Hepatocyte (in vitro differentiated cells): Measurements from ENCODE around the gene ZBTB32. TPM values are rescaled to one million over a fixed set of nuclear protein-coding genes. Genes with fewer than 3 reads are reported as not detected.

Experiments
- DNase-seq: peaks from one replicate; pipeline ENCODE4 v3.0.0-alpha.2; 2016; ENCODE audit warnings: low spot score
- H2AFZ ChIP-seq: fragments of 200-600 bp; sonication (generic); 2 replicates; pipeline ENCODE4 v1.6.0; 2016; ENCODE audit warnings: antibody characterized with exemption, mild to moderate bottlenecking
- H3K27ac ChIP-seq: fragments of 200-600 bp; sonication (generic); 2 replicates; pipeline ENCODE4 v1.5.1; 2016; ENCODE audit warnings: mild to moderate bottlenecking
- H3K27me3 ChIP-seq: fragments of 200-600 bp; sonication (generic); 2 replicates; pipeline ENCODE4 v1.6.1; 2016
- H3K36me3 ChIP-seq: fragments of 200-600 bp; sonication (generic); replicated peaks from 2 replicates; pipeline ENCODE4 v1.5.1; 2016; ENCODE audit warnings: low read depth; ENCODE audit not compliant: insufficient read depth
- H3K4me1 ChIP-seq: fragments of 200-600 bp; sonication (generic); 2 replicates; pipeline ENCODE4 v1.5.1; 2016; ENCODE audit warnings: mild to moderate bottlenecking, moderate library complexity; ENCODE audit not compliant: insufficient read depth
- H3K4me2 ChIP-seq: fragments of 200-600 bp; sonication (generic); 2 replicates; pipeline ENCODE4 v1.6.0; 2016
- H3K4me3 ChIP-seq: fragments of 200-600 bp; sonication (generic); 2 replicates; pipeline ENCODE4 v1.5.1; 2016; ENCODE audit warnings: mild to moderate bottlenecking
- H3K79me2 ChIP-seq: fragments of 200-600 bp; sonication (generic); 2 replicates; pipeline ENCODE4 v1.6.0; 2017; ENCODE audit warnings: mild to moderate bottlenecking
- H3K9me2 ChIP-seq: fragments of 200-600 bp; sonication (generic); replicated peaks from 2 replicates; pipeline ENCODE4 v1.6.0; 2017; ENCODE audit warnings: mild to moderate bottlenecking; ENCODE audit not compliant: insufficient read depth
- H3K9me3 ChIP-seq: fragments of 200-600 bp; sonication (generic); 2 replicates; pipeline ENCODE4 v1.5.1; 2016; ENCODE audit warnings: low read depth, mild to moderate bottlenecking
- H4K20me1 ChIP-seq: fragments of 200-600 bp; sonication (generic); 2 replicates; pipeline ENCODE4 v1.6.0; 2016; ENCODE audit warnings: mild to moderate bottlenecking; ENCODE audit not compliant: insufficient read depth, poor library complexity, severe bottlenecking
- EZH2 ChIP-seq: fragments of 200-600 bp; sonication (generic); IDR thresholded peaks from 2 replicates; pipeline ENCODE4 v1.6.1; 2016; ENCODE audit warnings: antibody characterized with exemption, mild to moderate bottlenecking, borderline replicate concordance
- EZH2phosphoT487 ChIP-seq: fragments of 200-600 bp; sonication (generic); IDR thresholded peaks from one replicate; pipeline ENCODE4 v1.6.1; 2018; ENCODE audit warnings: antibody characterized with exemption, mild to moderate bottlenecking, low read depth, moderate library complexity; ENCODE audit not compliant: unreplicated experiment, severe bottlenecking
- WGBS: methylation state at CpG from one replicate; pipeline ENCODE4 v1.1.6; 2016; ENCODE audit warnings: low lambda C conversion rate; ENCODE audit errors: missing lambda C conversion rate; 5-methylcytosine and 5-hydroxymethylcytosine counted together
- polyA plus RNA-seq: library from polyadenylated mRNA; unstranded; fragments of >200 nt; fragmentation: Nextera tagmentation; extraction: Ambion mirVana; gene quantifications from 2 replicates; pipeline ENCODE4 v1.2.1, GENCODE V29; 2016
- total RNA-seq: library from RNA; depleted of rRNA; stranded (reverse); fragments of >200 nt; gene quantifications from 2 replicates; pipeline ENCODE4 v1.2.3, GENCODE V29; 2014
- TF ChIP-seq, protein P1 (sequence below): fragments of 200-600 bp; sonication (generic); IDR thresholded peaks from 2 replicates; pipeline ENCODE4 v1.5.1; 2016; ENCODE audit warnings: antibody characterized with exemption, mild to moderate bottlenecking; ENCODE audit not compliant: poor library complexity

ZBTB32 gene
- total and polyA plus RNA-seq, 2 experiments from 2014 or later: 0.11 TPM; not detected in 1

- Histone ChIP-seq H3K4me3 (no peak overlapping the region), H3K4me2 (no peak overlapping the region), H3K9me2 (no peaks in the 10 kb centered on the region), H2AFZ (no peak overlapping the region), H3K36me3 (no peaks in the 10 kb centered on the region), H4K20me1 (no peaks in the 10 kb centered on the region), H3K79me2 (no peaks in the 10 kb centered on the region), H3K27me3 (no peaks in the 10 kb centered on the region), H3K4me1 (no peaks in the 10 kb centered on the region), H3K27ac (no peak overlapping the region), H3K9me3 (no peaks in the 10 kb centered on the region)
- 91% methylated on average over 4 of the region's 5 CpGs for WGBS
- TF ChIP-seq EZH2phosphoT487: no peak
- TF ChIP-seq, protein P1, sequence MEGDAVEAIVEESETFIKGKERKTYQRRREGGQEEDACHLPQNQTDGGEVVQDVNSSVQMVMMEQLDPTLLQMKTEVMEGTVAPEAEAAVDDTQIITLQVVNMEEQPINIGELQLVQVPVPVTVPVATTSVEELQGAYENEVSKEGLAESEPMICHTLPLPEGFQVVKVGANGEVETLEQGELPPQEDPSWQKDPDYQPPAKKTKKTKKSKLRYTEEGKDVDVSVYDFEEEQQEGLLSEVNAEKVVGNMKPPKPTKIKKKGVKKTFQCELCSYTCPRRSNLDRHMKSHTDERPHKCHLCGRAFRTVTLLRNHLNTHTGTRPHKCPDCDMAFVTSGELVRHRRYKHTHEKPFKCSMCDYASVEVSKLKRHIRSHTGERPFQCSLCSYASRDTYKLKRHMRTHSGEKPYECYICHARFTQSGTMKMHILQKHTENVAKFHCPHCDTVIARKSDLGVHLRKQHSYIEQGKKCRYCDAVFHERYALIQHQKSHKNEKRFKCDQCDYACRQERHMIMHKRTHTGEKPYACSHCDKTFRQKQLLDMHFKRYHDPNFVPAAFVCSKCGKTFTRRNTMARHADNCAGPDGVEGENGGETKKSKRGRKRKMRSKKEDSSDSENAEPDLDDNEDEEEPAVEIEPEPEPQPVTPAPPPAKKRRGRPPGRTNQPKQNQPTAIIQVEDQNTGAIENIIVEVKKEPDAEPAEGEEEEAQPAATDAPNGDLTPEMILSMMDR: no peak
- TF ChIP-seq EZH2: no peak
- no peak for DNase-seq
Measured at GRCh38 chr19:35734889-35735288, 30.5 kb downstream of the ZBTB32 start.

GRCh38 chr19:35736913-35737886 lies 32.8 kb downstream of the ZBTB32 start:
- no peak for DNase-seq
- no peaks in the 10 kb centered on the region for H3K36me3 ChIP-seq

GRCh38 chr19:35738021-35738886 lies 33.9 kb downstream of the ZBTB32 start:
- Histone ChIP-seq H3K4me1 (peaks cover 4% of the 10 kb centered on the region), H3K27ac (no peak overlapping the region), H4K20me1 (no peaks in the 10 kb centered on the region), H3K9me3 (no peaks in the 10 kb centered on the region), H3K4me2 (no peak overlapping the region), H3K4me3 (no peak overlapping the region), H3K36me3 (no peaks in the 10 kb centered on the region), H2AFZ (no peak overlapping the region), H3K79me2 (no peaks in the 10 kb centered on the region), H3K9me2 (no peaks in the 10 kb centered on the region), H3K27me3 (no peaks in the 10 kb centered on the region)
- no peak for DNase-seq
- TF ChIP-seq EZH2: no peak
- TF ChIP-seq, protein P1: no peak
- no peak for TF ChIP-seq EZH2phosphoT487
- 96% methylated on average over 37 of the region's 37 CpGs for WGBS

More at GRCh38 chr19:35736913-35737886, 32.8 kb downstream of the ZBTB32 start:
- no peaks in the 10 kb centered on the region for H3K9me3 ChIP-seq
- no peak overlapping the region for H2AFZ ChIP-seq
- no peak overlapping the region for H3K4me3 ChIP-seq
- 94% methylated on average over 22 of the region's 22 CpGs for WGBS
- no peaks in the 10 kb centered on the region for H4K20me1 ChIP-seq
- H3K9me2 ChIP-seq: no peaks in the 10 kb centered on the region
- H3K4me1 ChIP-seq: peaks cover 4% of the 10 kb centered on the region
- no peaks in the 10 kb centered on the region for H3K79me2 ChIP-seq
- no peak overlapping the region for H3K27ac ChIP-seq
- no peak overlapping the region for H3K4me2 ChIP-seq
- TF ChIP-seq, protein P1: no peak
- TF ChIP-seq EZH2phosphoT487 (no peak), EZH2 (no peak)
- no peaks in the 10 kb centered on the region for H3K27me3 ChIP-seq
